Keratinocyte (primary cell): ENCODE results near the gene CMSS1.

Experiments used
- EZH2 ChIP-seq: IDR thresholded peaks from one replicate; pipeline ENCODE4 v1.6.1; 2012; ENCODE audit warnings: inconsistent platforms, mild to moderate bottlenecking, low read length, moderate library complexity
- TF ChIP-seq, protein P1 (sequence below), 3 experiments: IDR thresholded peaks in 1 of 3; conservative IDR thresholded peaks in 1 of 3; optimal IDR thresholded peaks in 1 of 3; 2 replicates in 2 of 3; 3 replicates in 1 of 3; pipeline versions ENCODE3 to v1.5.1; 2011; ENCODE audit warnings: low read length in 3 of 3, mild to moderate bottlenecking in 3 of 3, moderate library complexity in 2 of 3, control low read depth in 1 of 3, inconsistent platforms in 1 of 3; ENCODE audit not compliant: insufficient read depth in 2 of 3; ENCODE audit errors: extremely low read depth in 1 of 3

DNA sequence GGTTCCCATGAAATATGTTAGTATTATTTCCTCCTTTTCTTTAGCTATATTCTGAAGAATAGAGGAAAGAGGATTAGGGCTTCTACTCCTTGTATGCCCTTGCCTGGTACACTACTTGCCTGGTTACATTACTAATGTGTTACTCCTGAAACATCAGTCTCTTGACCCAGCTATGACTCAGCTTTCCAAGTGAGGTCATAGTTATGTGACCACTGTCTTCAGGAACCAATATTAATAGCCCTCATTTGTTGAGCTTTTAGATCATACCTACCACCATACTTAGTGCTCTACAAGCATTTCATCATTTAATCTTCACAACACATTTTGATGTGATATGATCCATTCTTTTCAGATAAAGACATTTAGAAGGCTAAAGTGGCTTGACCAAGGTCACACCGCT lies 60.3 kb downstream of the CMSS1 start:
- TF ChIP-seq, protein P1, sequence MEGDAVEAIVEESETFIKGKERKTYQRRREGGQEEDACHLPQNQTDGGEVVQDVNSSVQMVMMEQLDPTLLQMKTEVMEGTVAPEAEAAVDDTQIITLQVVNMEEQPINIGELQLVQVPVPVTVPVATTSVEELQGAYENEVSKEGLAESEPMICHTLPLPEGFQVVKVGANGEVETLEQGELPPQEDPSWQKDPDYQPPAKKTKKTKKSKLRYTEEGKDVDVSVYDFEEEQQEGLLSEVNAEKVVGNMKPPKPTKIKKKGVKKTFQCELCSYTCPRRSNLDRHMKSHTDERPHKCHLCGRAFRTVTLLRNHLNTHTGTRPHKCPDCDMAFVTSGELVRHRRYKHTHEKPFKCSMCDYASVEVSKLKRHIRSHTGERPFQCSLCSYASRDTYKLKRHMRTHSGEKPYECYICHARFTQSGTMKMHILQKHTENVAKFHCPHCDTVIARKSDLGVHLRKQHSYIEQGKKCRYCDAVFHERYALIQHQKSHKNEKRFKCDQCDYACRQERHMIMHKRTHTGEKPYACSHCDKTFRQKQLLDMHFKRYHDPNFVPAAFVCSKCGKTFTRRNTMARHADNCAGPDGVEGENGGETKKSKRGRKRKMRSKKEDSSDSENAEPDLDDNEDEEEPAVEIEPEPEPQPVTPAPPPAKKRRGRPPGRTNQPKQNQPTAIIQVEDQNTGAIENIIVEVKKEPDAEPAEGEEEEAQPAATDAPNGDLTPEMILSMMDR (optimal IDR thresholded peaks at IDR 0.05 in 1 of 3, IDR thresholded peaks at IDR 0.05 in 1 of 3, conservative IDR thresholded peaks at IDR 0.05 in 1 of 3; ENCODE audit: extremely low read depth in 1 of 3, insufficient read depth in 2 of 3, low read length in 3 of 3) = no peak
- no peak for TF ChIP-seq EZH2
